HG03064 (cell line): ENCODE measurements around the gene MPZL3.

ENCODE experiments used
- ATAC-seq: cut with Tn5 transposase; IDR thresholded peaks from one replicate; pipeline ENCODE4 v1.9.1; 2021; ENCODE audit warnings: low read depth; ENCODE audit not compliant: unreplicated experiment

The MPZL3 gene

DNA sequence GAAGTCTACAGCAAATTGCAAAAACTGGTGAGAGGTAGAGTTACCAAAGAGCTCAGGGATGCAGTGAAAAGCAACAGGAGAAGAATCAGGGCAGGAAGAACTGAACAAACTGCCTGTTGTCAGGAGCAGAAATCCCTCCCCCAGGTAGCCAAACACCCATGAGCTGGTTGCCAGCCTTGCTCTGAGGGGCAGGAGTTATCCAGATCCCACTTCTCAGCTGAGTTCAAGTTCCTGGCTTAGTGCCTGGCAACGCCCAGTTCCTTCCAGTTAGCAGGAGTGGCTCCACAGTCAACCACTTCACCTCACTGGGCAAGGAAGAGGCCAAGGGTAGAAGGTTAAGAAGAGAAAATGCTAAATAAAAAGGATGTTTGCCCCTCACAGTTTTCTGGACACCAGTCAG is 13.8 kb upstream of the MPZL3 start:
- ATAC-seq: no peak

GRCh38 chr11:118264569-118265465 is 12.7 kb upstream of the MPZL3 start:
- no peak for ATAC-seq

DNA sequence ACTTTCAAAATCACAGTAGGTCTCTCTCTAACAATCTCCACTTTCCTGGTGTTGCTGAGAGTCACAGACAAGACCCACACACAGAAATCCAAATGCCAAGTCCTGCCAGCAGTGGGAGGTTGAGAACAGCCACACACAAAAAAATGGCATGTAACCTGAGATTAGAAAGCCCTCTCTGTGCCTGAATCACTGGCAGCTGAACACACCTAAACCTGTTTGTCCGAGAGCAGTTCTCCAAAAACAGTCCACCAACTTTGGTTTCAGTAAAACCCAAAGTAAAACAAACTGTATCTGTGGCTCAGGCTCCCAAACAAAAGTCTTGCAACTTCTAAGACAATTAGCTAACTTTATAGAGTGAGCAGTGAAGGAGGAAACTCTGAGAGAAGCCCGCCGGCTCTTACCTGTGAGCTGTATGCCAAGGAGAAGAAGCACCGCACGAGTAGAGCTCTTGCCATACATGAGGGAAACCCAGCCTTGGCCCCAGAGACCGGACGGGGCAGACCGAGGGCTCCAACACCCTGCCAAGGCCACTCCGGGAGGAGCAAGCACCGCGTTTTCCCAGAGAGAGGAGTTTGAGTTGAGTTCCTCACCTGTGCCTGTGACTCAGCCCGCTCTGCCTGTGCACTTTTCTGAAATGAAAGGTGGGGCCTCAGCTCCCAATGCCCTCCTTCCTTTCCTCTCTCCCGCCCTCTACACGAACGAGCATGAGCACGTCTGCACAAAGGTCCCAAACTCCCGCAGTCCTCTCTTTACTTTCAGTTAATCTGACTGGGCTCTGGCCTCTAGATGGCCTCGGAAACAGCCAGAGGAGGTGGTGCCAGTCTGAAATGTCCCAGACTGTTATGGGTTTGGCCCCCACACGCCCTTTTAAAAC is 11.8 kb upstream of the MPZL3 start, which contains the start of gene MPZL2:
MPZL2 (minus strand) TSS at position 603 of the 874 bp plus-strand sequence; CDS start at position 459, 144 bp downstream.
- no peak for ATAC-seq

DNA sequence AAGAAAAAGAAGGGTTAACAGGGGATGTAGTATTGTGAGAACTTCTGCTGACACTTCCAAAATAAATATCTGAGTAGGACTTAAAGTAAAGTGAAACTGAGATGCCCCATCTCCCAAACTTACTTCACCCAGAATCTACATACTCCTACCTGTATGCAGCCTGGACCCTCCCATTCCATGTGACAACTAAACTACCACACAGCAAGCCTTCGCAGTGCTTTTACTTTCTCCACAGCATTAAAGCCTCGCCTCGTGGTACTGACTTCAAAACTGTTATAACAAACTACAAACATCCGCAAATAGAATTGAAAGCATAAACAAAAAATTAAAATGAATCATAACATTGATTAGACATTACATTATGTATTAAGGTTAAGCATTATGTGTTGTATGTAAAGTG is 10.9 kb upstream of the MPZL3 start:
- no peak for ATAC-seq

DNA sequence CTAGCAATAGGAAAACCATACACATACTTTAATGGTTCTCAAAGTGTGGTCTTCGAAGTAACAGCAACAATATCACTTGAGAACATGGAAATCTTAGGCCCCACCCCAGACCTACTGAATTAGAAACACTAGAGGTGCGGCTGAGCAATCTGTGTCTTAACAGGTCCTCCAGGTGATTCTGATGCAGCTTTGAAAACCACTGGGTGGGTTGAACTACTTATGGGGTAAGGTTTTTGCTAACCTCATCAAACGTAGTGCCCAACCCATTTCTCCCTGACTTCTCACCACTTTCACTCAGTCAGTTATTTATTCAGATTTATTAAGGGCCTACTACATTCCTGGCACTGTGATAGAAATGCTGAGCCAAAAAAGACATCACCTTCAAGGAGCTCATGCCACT is 8.2 kb upstream of the MPZL3 start:
- no peak for ATAC-seq

GRCh38 chr11:118259138-118259537 is 7.0 kb upstream of the MPZL3 start:
- no peak for ATAC-seq

DNA sequence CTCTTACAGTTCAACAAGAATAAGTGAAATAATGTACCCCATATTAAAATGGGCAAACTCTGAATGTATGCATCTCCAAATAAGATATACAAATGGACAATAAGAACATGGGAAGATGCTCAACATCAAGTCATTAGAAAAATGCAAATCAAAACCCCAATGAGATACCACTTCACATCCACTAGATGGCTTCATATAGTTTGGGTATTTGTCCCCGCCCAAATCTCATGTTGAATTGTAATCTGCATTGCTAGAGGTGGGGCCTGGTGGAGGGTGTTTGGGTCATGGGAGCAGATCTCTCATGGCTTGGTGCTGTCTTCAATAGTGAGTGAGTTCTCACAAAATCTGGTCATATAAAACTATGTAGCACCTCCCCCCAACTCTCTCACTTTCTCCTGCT is 6.2 kb upstream of the MPZL3 start:
- no peak for ATAC-seq

GRCh38 chr11:118252688-118253087 is 523 bp upstream of the MPZL3 start:
- ATAC-seq: no peak

DNA sequence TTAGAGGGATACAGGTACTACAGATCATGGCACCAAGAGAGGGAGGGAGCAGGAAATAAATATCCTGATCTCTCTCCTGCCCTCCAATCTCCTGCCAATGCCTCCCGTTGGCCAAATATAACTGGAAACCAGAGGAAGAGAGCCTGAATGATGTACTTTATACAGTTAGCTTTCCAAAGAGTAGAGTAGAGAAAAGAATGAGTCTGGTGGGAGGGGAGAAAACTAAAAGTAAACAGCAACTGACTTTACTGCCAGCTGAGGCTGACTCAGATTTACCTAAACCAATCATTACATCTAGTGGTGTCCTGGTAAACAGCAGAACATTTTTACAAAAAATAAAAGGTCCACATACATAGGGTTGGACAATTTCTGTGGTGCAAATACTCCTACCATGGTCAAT is 5.1 kb downstream of the MPZL3 start:
- no peak for ATAC-seq

GRCh38 chr11:118245936-118246562 is 6.1 kb downstream of the MPZL3 start:
- ATAC-seq: no peak

DNA sequence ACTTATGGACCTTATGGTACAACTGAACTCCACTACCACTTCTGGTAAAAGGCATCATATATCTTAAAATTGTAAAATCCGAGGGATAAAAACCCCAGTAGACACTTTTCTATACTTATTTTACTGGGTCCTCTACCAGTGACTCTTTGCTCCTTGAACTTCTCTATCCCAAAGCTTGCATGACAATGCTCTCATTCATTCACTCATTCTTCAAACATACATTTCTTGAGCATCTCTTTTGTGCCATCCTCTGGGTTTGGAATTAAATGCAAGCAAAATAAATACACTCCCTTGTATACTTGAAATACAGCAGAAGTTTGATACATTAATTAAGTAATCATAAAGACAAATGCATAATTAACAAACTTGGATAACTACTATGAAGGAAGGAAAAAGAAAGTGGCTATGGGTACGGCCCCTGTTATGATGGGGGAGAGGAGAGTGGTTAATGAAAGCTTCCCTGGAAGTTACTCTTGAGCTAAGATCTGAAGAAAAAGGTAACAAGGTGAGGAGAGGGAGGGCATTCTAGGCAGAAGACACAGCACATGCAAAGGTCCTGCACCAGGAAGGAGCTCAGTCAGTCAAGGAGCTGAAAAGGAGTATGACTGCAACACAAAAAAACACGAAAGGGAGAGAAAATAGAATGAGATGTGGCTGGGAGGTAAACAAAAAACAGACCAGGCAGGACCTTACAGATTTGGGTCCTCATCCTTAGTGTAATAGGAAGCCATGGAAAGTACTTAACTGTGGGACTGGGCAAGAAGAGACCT is 8.0 kb downstream of the MPZL3 start:
- no peak for ATAC-seq

DNA sequence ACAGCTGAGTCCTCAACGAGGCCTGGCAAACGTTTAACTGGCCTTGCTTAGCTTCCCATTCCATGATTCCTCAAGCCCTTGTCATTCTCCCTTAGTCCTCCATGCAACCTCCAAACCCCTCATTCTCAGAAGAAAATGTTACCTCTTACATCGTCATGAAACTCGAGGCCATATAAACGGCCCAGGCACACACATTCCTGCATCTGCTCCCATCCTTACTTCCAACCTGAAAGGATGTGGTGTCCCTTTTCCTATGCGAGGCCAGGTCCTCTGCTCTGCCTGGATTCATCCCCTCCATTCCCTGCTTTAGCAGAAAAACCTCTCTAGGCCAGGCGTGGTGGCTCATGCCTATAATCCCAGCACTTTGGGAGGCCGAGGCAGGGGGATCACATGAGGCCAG is 9.0 kb downstream of the MPZL3 start:
- no peak for ATAC-seq

GRCh38 chr11:118241764-118242098 is 10.4 kb downstream of the MPZL3 start:
- peak; percentile 12 for ATAC-seq

- peak; percentile 79 for ATAC-seq
Measured at GRCh38 chr11:118240999-118241763, 11.0 kb downstream of the MPZL3 start.

DNA sequence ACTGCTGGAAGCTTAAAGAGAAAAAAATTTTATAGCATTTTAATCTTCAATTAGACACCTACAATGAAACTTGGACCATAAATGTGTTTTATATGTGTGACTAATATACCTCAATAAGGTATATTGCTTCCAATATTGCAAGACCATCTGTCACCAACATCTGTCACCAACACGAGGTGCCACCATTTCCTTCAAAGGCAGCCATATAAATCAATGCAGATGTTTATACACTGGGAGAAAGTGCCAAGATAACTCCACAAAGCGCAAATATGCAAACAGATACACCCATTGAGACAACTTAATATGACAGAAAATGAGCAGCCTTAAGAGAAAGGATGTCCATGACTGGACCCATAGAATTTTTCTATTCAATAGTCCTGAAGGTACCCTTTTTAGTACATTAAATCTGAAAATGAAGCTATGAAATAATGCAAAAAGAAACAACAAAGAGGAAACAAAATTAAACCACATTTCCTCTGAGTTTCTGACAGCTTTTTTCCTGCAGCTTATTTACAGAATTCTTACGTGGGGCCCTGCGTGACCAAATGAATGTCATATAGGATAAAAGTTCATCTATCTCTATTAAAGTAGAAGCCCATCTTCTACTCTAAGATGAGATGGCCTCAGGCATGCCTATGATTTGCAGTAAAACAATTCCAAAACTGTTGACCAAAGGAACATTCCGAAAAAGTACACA is 12.5 kb downstream of the MPZL3 start:
- ATAC-seq: no peak

DNA sequence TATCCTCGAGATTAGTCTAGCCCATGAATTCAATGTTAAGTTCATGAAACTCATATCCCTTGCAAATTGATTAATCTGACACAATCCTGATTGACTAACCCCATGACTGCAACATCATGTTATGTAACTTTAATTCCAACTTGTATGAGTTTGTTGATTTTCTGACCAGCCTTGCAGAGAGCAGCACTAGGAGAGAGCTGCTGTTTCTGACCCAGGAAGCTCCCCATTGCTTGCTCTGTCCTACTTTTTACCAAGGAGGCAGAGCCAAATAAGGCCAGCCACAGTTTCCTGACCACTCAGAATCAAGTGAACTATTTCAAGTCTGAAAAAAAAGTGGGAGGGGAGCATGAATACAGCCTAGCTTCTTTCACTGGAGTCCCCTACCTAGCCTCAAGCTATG is 13.2 kb downstream of the MPZL3 start:
- no peak for ATAC-seq

- no peak for ATAC-seq
Measured at GRCh38 chr11:118238421-118238820, 13.7 kb downstream of the MPZL3 start.

- ATAC-seq: no peak
Measured at GRCh38 chr11:118236170-118236569, 16.0 kb downstream of the MPZL3 start.

GRCh38 chr11:118234833-118235232 is 17.3 kb downstream of the MPZL3 start:
- no peak for ATAC-seq
